ENCODE measurements around the gene ZNF597.

ZNF597 gene

DNA sequence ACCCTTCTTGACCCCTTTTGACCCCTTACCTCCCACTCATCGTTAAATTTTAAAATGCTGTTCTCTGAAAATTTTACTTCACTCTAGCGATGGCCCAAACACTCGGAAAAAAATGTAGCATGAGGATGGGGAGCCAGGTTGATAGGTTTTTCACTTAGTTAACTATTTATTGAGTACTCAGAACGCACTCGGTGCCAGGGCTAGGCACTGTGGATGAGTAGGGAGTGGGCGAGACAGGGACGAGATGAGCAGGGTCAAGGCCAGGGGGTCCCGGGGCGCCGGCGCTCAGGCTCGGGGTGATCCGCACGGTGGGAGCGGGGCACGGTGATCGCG is 42.9 kb downstream of the ZNF597 start:
- H3K27ac ChIP-seq (ENCODE audit: low read depth, low read length): peak overlapping the region; percentile 27
- H3K4me2 ChIP-seq (ENCODE audit: low read depth, low read length, poor library complexity, severe bottlenecking): peak overlapping the region; percentile 82
- TF ChIP-seq EZH2phosphoT487 (conservative IDR thresholded peaks at IDR 0.05; ENCODE audit: low read length) (no peak), CTCF (IDR thresholded peaks at IDR 0.05; ENCODE audit: insufficient read depth, low read length, poor library complexity, severe bottlenecking) (no peak)
- H3K36me3 ChIP-seq (ENCODE audit: low read length): peaks cover 20% of the 10 kb centered on the region
- H3K4me3 ChIP-seq (ENCODE audit: insufficient read depth, low read length, poor library complexity, severe bottlenecking): peak overlapping the region; percentile 90
- no peaks in the 10 kb centered on the region for H3K9me2 ChIP-seq (replicated peaks; ENCODE audit: insufficient read depth, low read length)
- H3K27me3 ChIP-seq (ENCODE audit: low read length): no peaks in the 10 kb centered on the region
- H3K9ac ChIP-seq (ENCODE audit: low read length): peak overlapping the region; percentile 95
- peaks cover 72% of the 10 kb centered on the region for H3K79me2 ChIP-seq (ENCODE audit: insufficient read depth, low read length)
- no peaks in the 10 kb centered on the region for H3K9me3 ChIP-seq (ENCODE audit: insufficient read depth, low read length)
- peak overlapping the region; percentile 88 for H2AFZ ChIP-seq (ENCODE audit: low read depth, low read length, severe bottlenecking)
- H3F3A ChIP-seq (ENCODE audit: insufficient read depth): no peaks in the 10 kb centered on the region
- H4K20me1 ChIP-seq (ENCODE audit: low read depth, low read length): no peaks in the 10 kb centered on the region

DNA sequence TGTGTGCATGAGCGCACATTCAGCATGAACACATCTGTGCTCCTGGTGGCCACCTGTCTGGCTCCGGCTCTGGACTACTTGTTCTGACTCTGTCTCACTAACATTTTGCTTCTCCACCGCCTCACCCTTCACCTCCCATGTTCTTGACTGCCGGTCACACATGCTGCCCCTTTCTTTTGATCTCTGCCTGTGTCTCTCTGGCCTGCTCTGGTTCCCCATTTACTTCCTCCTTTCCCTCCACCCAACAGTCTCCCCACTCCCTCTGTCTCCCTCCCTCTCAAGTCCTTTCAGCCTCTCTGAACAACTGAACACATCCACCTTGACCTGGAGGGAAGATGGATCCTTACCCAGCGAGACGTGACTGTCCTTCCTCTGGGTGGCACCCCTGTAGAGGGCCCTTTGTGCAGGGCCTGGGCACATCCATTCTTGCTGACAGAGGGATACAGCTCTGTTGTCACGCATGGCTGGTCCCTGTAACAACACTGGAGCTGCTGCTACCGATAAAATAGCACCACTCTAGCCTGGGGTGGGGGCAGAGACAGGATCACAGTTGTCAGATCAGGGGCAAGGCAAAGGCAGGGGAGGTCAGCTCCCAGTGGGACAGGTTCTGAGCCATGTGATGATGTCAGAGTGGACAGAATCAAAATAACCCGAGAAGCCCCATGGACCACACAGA is 53.5 kb downstream of the ZNF597 start:
- TF ChIP-seq CTCF (IDR thresholded peaks at IDR 0.05; ENCODE audit: insufficient read depth, low read length, poor library complexity, severe bottlenecking): no peak
- no peak for TF ChIP-seq EZH2phosphoT487 (conservative IDR thresholded peaks at IDR 0.05; ENCODE audit: low read length)
- H2AFZ ChIP-seq (ENCODE audit: low read depth, low read length, severe bottlenecking): no peak overlapping the region
- no peak overlapping the region for H3K4me2 ChIP-seq (ENCODE audit: low read depth, low read length, poor library complexity, severe bottlenecking)
- H3K36me3 ChIP-seq (ENCODE audit: low read length): peaks cover 44% of the 10 kb centered on the region
- no peaks in the 10 kb centered on the region for H3K9me3 ChIP-seq (ENCODE audit: insufficient read depth, low read length)
- H3K79me2 ChIP-seq (ENCODE audit: insufficient read depth, low read length): peaks cover 32% of the 10 kb centered on the region; the same call in 1 of the 2 replicates
- H3K9me2 ChIP-seq (replicated peaks; ENCODE audit: insufficient read depth, low read length): no peaks in the 10 kb centered on the region
- no peaks in the 10 kb centered on the region for H4K20me1 ChIP-seq (ENCODE audit: low read depth, low read length)
- H3K9ac ChIP-seq (ENCODE audit: low read length): no peak overlapping the region
- no peak overlapping the region for H3K27ac ChIP-seq (ENCODE audit: low read depth, low read length)
- H3K27me3 ChIP-seq (ENCODE audit: low read length): no peaks in the 10 kb centered on the region
- H3F3A ChIP-seq (ENCODE audit: insufficient read depth): no peaks in the 10 kb centered on the region
- no peak overlapping the region for H3K4me3 ChIP-seq (ENCODE audit: insufficient read depth, low read length, poor library complexity, severe bottlenecking)

DNA sequence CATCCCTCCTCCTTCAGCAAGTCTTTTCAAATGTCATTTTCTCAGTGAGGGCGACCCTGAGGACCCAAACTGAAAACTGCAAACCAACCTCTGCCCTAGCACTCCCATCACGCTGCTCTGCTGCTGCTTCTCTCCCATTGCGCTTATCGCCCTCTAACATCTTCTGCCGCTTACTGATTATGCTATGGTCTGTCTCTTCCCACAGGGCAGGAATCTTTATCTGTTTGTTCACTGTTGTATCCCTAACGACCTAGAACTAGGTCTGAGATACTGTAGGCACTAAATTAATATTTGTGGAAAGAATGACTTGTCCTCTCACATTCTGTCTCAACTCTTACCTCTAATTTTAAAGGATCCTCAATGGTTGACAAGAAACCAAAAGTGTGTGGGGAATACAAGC is 55.0 kb downstream of the ZNF597 start:
- Histone ChIP-seq H3K27ac (ENCODE audit: low read depth, low read length) (no peak overlapping the region), H4K20me1 (ENCODE audit: low read depth, low read length) (no peaks in the 10 kb centered on the region), H3K79me2 (ENCODE audit: insufficient read depth, low read length) (peaks cover 24% of the 10 kb centered on the region; the same call in 1 of the 2 replicates), H3K36me3 (ENCODE audit: low read length) (peaks cover 59% of the 10 kb centered on the region), H3K4me2 (ENCODE audit: low read depth, low read length, poor library complexity, severe bottlenecking) (no peak overlapping the region), H3K9me3 (ENCODE audit: insufficient read depth, low read length) (peaks cover 14% of the 10 kb centered on the region; the same call in 1 of the 2 replicates), H2AFZ (ENCODE audit: low read depth, low read length, severe bottlenecking) (no peak overlapping the region), H3K27me3 (ENCODE audit: low read length) (no peaks in the 10 kb centered on the region), H3K4me3 (ENCODE audit: insufficient read depth, low read length, poor library complexity, severe bottlenecking) (no peak overlapping the region), H3F3A (ENCODE audit: insufficient read depth) (no peaks in the 10 kb centered on the region), H3K9me2 (replicated peaks; ENCODE audit: insufficient read depth, low read length) (no peaks in the 10 kb centered on the region), H3K9ac (ENCODE audit: low read length) (no peak overlapping the region)
- TF ChIP-seq EZH2phosphoT487 (conservative IDR thresholded peaks at IDR 0.05; ENCODE audit: low read length) (no peak), CTCF (IDR thresholded peaks at IDR 0.05; ENCODE audit: insufficient read depth, low read length, poor library complexity, severe bottlenecking) (no peak)
